GM23338 (cell line): ENCODE measurements around the gene GLUL.
"Not testable (repeated sequence)": the region's sequence is repeated elsewhere in the genome, so short reads cannot be mapped to it uniquely, and the experiment has no call there.

ENCODE experiments used
- CREB1 ChIP-seq: fragments of 250-450 bp; sonication (Bioruptor Pico); IDR thresholded peaks from 2 replicates; pipeline ENCODE4 v1.5.0; 2020; ENCODE audit warnings: low read depth, mild to moderate bottlenecking, moderate library complexity
- POLR2AphosphoS5 ChIP-seq: IDR thresholded peaks from 2 replicates; pipeline ENCODE4 v1.6.1; 2016; ENCODE audit warnings: antibody characterized with exemption, low read depth
- STAT1 ChIP-seq: IDR thresholded peaks from one replicate; pipeline ENCODE4 v1.6.1; 2016; ENCODE audit warnings: antibody characterized with exemption; ENCODE audit not compliant: unreplicated experiment
- TF ChIP-seq, protein P1 (sequence below), 2 experiments: fragments of 200-600 bp in 1 of 2; sonication (generic) in 1 of 2; conservative IDR thresholded peaks; 2 replicates each; pipeline versions ENCODE4 v1.5.1 to v1.6.1; 2016 to 2017; ENCODE audit warnings: antibody characterized with exemption in 2 of 2, low read depth in 2 of 2, mild to moderate bottlenecking in 2 of 2, moderate library complexity in 1 of 2

DNA sequence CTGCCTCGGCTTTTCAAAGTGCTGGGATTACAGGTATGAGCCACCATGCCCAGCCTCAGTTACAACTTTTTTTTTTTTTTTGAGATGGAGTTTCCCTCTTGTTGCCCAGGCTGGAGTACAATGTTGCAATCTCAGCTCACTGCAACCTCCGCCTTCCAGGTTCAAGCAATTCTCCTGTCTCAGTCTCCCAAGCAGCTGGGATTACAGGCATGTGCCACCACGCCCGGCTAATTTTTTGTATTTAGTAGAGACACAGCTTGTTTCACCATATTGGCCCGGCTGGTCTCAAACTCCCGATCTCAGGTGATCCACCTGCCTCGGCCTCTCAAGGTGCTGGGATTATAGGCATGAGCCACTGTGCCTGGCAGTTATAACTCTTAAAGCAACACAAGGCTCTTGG is 11.8 kb downstream of the GLUL start:
- TF ChIP-seq, protein P1, sequence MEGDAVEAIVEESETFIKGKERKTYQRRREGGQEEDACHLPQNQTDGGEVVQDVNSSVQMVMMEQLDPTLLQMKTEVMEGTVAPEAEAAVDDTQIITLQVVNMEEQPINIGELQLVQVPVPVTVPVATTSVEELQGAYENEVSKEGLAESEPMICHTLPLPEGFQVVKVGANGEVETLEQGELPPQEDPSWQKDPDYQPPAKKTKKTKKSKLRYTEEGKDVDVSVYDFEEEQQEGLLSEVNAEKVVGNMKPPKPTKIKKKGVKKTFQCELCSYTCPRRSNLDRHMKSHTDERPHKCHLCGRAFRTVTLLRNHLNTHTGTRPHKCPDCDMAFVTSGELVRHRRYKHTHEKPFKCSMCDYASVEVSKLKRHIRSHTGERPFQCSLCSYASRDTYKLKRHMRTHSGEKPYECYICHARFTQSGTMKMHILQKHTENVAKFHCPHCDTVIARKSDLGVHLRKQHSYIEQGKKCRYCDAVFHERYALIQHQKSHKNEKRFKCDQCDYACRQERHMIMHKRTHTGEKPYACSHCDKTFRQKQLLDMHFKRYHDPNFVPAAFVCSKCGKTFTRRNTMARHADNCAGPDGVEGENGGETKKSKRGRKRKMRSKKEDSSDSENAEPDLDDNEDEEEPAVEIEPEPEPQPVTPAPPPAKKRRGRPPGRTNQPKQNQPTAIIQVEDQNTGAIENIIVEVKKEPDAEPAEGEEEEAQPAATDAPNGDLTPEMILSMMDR (conservative IDR thresholded peaks at IDR 0.05; ENCODE audit: low read depth in 2 of 2) = not testable (repeated sequence)
- not testable (repeated sequence) for TF ChIP-seq CREB1 (CRISPR knock-in tag); STAT1; POLR2AphosphoS5
